ENCODE data around the gene SMG1. TPM values are rescaled to one million over a fixed set of nuclear protein-coding genes. Genes with fewer than 3 reads are reported as not detected.

SMG1 gene
- total RNA-seq, 1 experiment from 2014 or later = 72.7 TPM

- no peaks in the 10 kb centered on the region for H3K9me2 ChIP-seq (ENCODE audit: insufficient read depth)
- no peak overlapping the region for H3K4me3 ChIP-seq (replicated peaks in 1 of 2; ENCODE audit: low read depth in 1 of 2, low read length in 2 of 2)
- intact Hi-C loops (cut with micrococcal nuclease) = no loop called here
- no peak overlapping the region for H2AFZ ChIP-seq (ENCODE audit: low read depth, low read length, poor library complexity, severe bottlenecking)
- ATAC-seq (no peak), DNase-seq (ENCODE audit: low read depth, low spot score) (no peak)
- H3K4me1 ChIP-seq (ENCODE audit: control insufficient read depth in 1 of 2, insufficient read depth in 2 of 2, low read length in 2 of 2) = peaks cover 3 to 32% of the 10 kb centered on the region in 2 experiments; a peak in 3 of 4 replicates
- no TSS peak for BruUV-seq (replicated peaks)
- H3K27me3 ChIP-seq (ENCODE audit: insufficient read depth, low read length) = no peaks in the 10 kb centered on the region
- RAD21 ChIA-PET (ENCODE audit: low non-redundant PET in 1 of 2, low total read pairs in 2 of 2, uncharacterized antibody in 2 of 2, unreplicated experiment in 2 of 2) = no interaction called here
- no peak overlapping the region for H3K4me2 ChIP-seq (ENCODE audit: low read length)
- H3K79me2 ChIP-seq (ENCODE audit: insufficient read depth, low read length) = peaks cover 22% of the 10 kb centered on the region
- TF ChIP-seq ZFX (IDR thresholded peaks at IDR 0.05) = no peak
- no peak for TF ChIP-seq CTCF (IDR thresholded peaks at IDR 0.05 in 2 of 3, conservative IDR thresholded peaks at IDR 0.05 in 1 of 3; ENCODE audit: borderline replicate concordance in 1 of 3, insufficient read depth in 1 of 3, low read depth in 2 of 3, low read length in 2 of 3)
- no peak for TF ChIP-seq EGR1 (IDR thresholded peaks at IDR 0.05; ENCODE audit: low read depth)
- no peak for TF ChIP-seq FOSL1 (IDR thresholded peaks at IDR 0.05; ENCODE audit: low read depth)
- no peak for TF ChIP-seq TCF7L2 (IDR thresholded peaks at IDR 0.05; ENCODE audit: borderline replicate concordance, extremely low read depth, insufficient read depth, insufficient read length)
- TF ChIP-seq YY1 (IDR thresholded peaks at IDR 0.05; ENCODE audit: extremely low read depth, insufficient replicate concordance, low read depth, low read length) = no peak
- TF ChIP-seq POLR2A (IDR thresholded peaks at IDR 0.05; ENCODE audit: borderline replicate concordance, extremely low read depth, insufficient read depth, insufficient read length) = no peak
- TF ChIP-seq, protein P1, sequence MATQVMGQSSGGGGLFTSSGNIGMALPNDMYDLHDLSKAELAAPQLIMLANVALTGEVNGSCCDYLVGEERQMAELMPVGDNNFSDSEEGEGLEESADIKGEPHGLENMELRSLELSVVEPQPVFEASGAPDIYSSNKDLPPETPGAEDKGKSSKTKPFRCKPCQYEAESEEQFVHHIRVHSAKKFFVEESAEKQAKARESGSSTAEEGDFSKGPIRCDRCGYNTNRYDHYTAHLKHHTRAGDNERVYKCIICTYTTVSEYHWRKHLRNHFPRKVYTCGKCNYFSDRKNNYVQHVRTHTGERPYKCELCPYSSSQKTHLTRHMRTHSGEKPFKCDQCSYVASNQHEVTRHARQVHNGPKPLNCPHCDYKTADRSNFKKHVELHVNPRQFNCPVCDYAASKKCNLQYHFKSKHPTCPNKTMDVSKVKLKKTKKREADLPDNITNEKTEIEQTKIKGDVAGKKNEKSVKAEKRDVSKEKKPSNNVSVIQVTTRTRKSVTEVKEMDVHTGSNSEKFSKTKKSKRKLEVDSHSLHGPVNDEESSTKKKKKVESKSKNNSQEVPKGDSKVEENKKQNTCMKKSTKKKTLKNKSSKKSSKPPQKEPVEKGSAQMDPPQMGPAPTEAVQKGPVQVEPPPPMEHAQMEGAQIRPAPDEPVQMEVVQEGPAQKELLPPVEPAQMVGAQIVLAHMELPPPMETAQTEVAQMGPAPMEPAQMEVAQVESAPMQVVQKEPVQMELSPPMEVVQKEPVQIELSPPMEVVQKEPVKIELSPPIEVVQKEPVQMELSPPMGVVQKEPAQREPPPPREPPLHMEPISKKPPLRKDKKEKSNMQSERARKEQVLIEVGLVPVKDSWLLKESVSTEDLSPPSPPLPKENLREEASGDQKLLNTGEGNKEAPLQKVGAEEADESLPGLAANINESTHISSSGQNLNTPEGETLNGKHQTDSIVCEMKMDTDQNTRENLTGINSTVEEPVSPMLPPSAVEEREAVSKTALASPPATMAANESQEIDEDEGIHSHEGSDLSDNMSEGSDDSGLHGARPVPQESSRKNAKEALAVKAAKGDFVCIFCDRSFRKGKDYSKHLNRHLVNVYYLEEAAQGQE (IDR thresholded peaks at IDR 0.05; ENCODE audit: low read depth) = no peak
- no peak for TF ChIP-seq POLR2AphosphoS5 (IDR thresholded peaks at IDR 0.05; ENCODE audit: low read depth, low read length)
- TF ChIP-seq EZH2phosphoT487 (IDR thresholded peaks at IDR 0.05; ENCODE audit: borderline replicate concordance) = no peak
- TF ChIP-seq JUND (IDR thresholded peaks at IDR 0.05) = no peak
- no peak for TF ChIP-seq SP1 (IDR thresholded peaks at IDR 0.05; ENCODE audit: low read depth)
- TF ChIP-seq CEBPB (IDR thresholded peaks at IDR 0.05; ENCODE audit: low read depth) = no peak
- no peak for TF ChIP-seq ZNF274 (IDR thresholded peaks at IDR 0.05; ENCODE audit: low read depth, low read length)
- no peak for TF ChIP-seq EZH2 (IDR thresholded peaks at IDR 0.05)
- TF ChIP-seq, protein P2, sequence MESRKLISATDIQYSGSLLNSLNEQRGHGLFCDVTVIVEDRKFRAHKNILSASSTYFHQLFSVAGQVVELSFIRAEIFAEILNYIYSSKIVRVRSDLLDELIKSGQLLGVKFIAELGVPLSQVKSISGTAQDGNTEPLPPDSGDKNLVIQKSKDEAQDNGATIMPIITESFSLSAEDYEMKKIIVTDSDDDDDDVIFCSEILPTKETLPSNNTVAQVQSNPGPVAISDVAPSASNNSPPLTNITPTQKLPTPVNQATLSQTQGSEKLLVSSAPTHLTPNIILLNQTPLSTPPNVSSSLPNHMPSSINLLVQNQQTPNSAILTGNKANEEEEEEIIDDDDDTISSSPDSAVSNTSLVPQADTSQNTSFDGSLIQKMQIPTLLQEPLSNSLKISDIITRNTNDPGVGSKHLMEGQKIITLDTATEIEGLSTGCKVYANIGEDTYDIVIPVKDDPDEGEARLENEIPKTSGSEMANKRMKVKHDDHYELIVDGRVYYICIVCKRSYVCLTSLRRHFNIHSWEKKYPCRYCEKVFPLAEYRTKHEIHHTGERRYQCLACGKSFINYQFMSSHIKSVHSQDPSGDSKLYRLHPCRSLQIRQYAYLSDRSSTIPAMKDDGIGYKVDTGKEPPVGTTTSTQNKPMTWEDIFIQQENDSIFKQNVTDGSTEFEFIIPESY (IDR thresholded peaks at IDR 0.05; ENCODE audit: extremely low read depth, insufficient replicate concordance, low read length) = no peak
- no peak for TF ChIP-seq ATF3 (IDR thresholded peaks at IDR 0.05)
- no peak for TF ChIP-seq RAD21 (IDR thresholded peaks at IDR 0.05; ENCODE audit: low read depth)
- TF ChIP-seq SRF (IDR thresholded peaks at IDR 0.05; ENCODE audit: low read depth) = no peak
- peaks cover 3% of the 10 kb centered on the region; the same call in 1 of the 2 replicates for H4K20me1 ChIP-seq (ENCODE audit: insufficient read depth)
- H3K9ac ChIP-seq (ENCODE audit: low read length) = no peak overlapping the region
- H3K36me3 ChIP-seq (ENCODE audit: control insufficient read depth in 1 of 2, insufficient read depth in 2 of 2, low read length in 2 of 2) = peaks cover 25 to 28% of the 10 kb centered on the region in 2 experiments; a peak in 3 of 4 replicates
- CTCF ChIA-PET = no interaction called here
- H3K9me3 ChIP-seq (ENCODE audit: control insufficient read depth in 1 of 2, insufficient read depth in 1 of 2, low read depth in 1 of 2, low read length in 2 of 2) = no peaks in the 10 kb centered on the region
- H3K27ac ChIP-seq (ENCODE audit: low read depth, low read length) = no peak overlapping the region
- POLR2A ChIA-PET = interaction anchor here (8.2 kb wide), 1 partner anchor 17 kb away, joined by 190 read pairs; the partner anchor contains the start of gene RPS15A
These were observed 120.9 kb downstream of the SMG1 start for GRCh38 chr16:18805257-18805773.

All from HCT116 (cell line).